Esophagus muscularis mucosa (tissue), 4 donors: ENCODE results near the gene ZNF217. TPM values are rescaled to one million over a fixed set of nuclear protein-coding genes. Genes with fewer than 3 reads are reported as not detected.
"Not testable (repeated sequence)": the region's sequence is repeated elsewhere in the genome, so short reads cannot be mapped to it uniquely, and the experiment has no call there.

ENCODE experiments used
- DNase-seq: peaks from one replicate; pipeline ENCODE4 v3.0.0-alpha.2; 2017; ENCODE audit errors: extremely low spot score
- H3K27ac ChIP-seq, 4 donors: fragments of 200-600 bp; sonication (generic); replicated peaks in 1 of 4; 1 replicate in 3 of 4; 2 replicates in 1 of 4; pipeline ENCODE4 v1.5.1; 2016 to 2019; ENCODE audit warnings: mild to moderate bottlenecking in 1 of 4
- H3K27me3 ChIP-seq, 4 donors: fragments of 200-600 bp; sonication (generic); one replicate each; pipeline versions ENCODE4 v1.5.1 to v1.6.0; 2016 to 2019
- H3K36me3 ChIP-seq, 4 donors: fragments of 200-600 bp; sonication (generic); one replicate each; pipeline ENCODE4 v1.5.1; 2016 to 2019
- H3K4me1 ChIP-seq, 4 donors: fragments of 200-600 bp; sonication (generic); one replicate each; pipeline ENCODE4 v1.5.1; 2016 to 2019
- H3K4me3 ChIP-seq, 4 donors: fragments of 200-600 bp; sonication (generic); 1 replicate in 2 of 4; 2 replicates in 2 of 4; pipeline ENCODE4 v1.5.1; 2016 to 2019; ENCODE audit warnings: mild to moderate bottlenecking in 4 of 4, moderate library complexity in 1 of 4
- H3K9me3 ChIP-seq, 4 donors: fragments of 200-600 bp; sonication (generic); 1 replicate in 3 of 4; 2 replicates in 1 of 4; pipeline ENCODE4 v1.5.1; 2016 to 2019
- EP300 ChIP-seq: sonication (generic); formaldehyde crosslinking; IDR thresholded peaks from one replicate; pipeline ENCODE4 v1.6.1; 2017; ENCODE audit warnings: antibody characterized with exemption
- POLR2A ChIP-seq: fragments of 450-650 bp; IDR thresholded peaks from one replicate; pipeline ENCODE4 v1.6.1; 2017; ENCODE audit warnings: antibody characterized with exemption, moderate library complexity, mild to moderate bottlenecking, low read depth
- POLR2AphosphoS5 ChIP-seq, 2 donors: sonication (generic); formaldehyde crosslinking; IDR thresholded peaks; one replicate each; pipeline ENCODE4 v1.6.1; 2017; ENCODE audit warnings: antibody characterized with exemption in 2 of 2
- WGBS: methylation state at CpG from one replicate; pipeline ENCODE4 v1.1.5; 2018; 5-methylcytosine and 5-hydroxymethylcytosine counted together
- intact Hi-C: fragments of 100-400 bp; cut with DNase I; formaldehyde crosslinking; loops from one replicate; pipeline ENCODE4 v1.15.1; 2023
- total RNA-seq, 4 donors: library from RNA; depleted of rRNA; stranded (reverse); fragments of >200 nt; gene quantifications; one replicate each; pipeline versions ENCODE4 v1.1.0 to v1.2.1, GENCODE V29; 2016
- TF ChIP-seq, protein P1 (sequence below), 3 experiments: fragments of 200-600 bp in 2 of 3; fragments of 450-650 bp in 1 of 3; sonication (generic) in 2 of 3; IDR thresholded peaks; one replicate each; pipeline ENCODE4 v1.5.1; 2017 to 2019; ENCODE audit warnings: antibody characterized with exemption in 3 of 3, mild to moderate bottlenecking in 2 of 3, moderate library complexity in 1 of 3

ZNF217 gene
- total RNA-seq, 4 donors from 2014 or later: 15.4 to 27.3 (median 18.6) TPM

DNA sequence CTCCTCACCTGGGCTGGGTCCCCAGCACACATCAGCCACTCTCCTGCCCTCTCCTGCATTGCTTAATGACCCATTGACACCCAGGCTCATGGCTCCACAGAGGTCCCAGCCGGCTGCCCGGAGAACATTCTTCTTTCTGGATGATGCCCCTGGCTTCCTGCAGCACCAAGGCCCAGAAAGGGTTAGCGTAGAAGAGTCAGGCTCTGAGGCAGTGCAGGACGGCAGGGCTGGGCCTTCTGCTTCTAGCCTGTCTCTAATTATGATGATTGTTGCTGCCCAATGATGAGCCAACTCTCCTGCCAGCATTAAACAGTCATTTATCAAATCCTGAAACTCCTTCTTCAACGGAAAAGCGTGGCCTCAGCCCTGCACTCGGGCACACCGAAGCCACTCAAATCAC, 66.4 kb downstream of the ZNF217 start:
- TF ChIP-seq, protein P1, sequence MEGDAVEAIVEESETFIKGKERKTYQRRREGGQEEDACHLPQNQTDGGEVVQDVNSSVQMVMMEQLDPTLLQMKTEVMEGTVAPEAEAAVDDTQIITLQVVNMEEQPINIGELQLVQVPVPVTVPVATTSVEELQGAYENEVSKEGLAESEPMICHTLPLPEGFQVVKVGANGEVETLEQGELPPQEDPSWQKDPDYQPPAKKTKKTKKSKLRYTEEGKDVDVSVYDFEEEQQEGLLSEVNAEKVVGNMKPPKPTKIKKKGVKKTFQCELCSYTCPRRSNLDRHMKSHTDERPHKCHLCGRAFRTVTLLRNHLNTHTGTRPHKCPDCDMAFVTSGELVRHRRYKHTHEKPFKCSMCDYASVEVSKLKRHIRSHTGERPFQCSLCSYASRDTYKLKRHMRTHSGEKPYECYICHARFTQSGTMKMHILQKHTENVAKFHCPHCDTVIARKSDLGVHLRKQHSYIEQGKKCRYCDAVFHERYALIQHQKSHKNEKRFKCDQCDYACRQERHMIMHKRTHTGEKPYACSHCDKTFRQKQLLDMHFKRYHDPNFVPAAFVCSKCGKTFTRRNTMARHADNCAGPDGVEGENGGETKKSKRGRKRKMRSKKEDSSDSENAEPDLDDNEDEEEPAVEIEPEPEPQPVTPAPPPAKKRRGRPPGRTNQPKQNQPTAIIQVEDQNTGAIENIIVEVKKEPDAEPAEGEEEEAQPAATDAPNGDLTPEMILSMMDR (IDR thresholded peaks at IDR 0.05): no peak
- TF ChIP-seq EP300: no peak
- no peak for TF ChIP-seq POLR2A
- no peak for TF ChIP-seq POLR2AphosphoS5 (IDR thresholded peaks at IDR 0.05)
- DNase-seq: no peak
- WGBS: 57% methylated on average over 6 of the region's 8 CpGs
- Histone ChIP-seq H3K27me3 (peaks cover 0 to 5% (median 0%) of the 10 kb centered on the region in 4 donors), H3K27ac (no peak overlapping the region), H3K4me3 (no peak overlapping the region), H3K36me3 (no peaks in the 10 kb centered on the region), H3K4me1 (no peaks in the 10 kb centered on the region), H3K9me3 (no peaks in the 10 kb centered on the region)
- intact Hi-C loops: no loop called here

DNA sequence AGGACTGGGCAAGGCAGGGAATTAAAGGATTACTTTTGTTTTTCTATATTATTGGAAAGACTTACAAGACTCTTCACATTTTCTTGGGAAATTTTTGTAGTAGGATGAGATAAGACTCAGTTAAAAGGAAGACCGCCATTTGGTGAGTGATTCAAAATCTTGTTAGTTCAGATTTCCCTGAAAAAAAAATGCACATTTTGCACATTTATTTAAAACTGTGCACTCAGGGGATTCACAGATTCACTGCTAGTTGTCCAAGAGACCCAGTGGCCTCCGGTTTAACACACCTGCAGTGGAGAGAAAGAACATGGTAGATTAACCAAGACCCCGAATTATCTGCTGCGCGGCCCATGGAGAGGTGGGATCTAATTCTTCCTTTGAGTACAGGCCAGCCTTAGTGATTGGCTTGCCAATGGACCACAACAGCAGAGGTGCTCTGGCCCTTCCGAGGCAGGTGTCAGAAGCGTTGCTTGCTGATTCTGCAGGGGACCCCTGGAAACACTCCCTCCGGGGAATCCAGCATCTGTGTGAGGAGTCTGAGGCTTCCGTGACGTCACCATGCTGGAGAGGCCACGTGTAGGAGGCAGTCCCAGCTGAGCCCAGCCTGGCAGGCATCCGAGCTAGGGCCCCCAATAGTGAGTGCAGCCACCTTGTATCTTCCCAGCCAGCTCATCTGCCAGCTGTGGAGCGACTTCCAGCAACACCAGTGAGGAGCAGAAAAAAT, 68.9 kb downstream of the ZNF217 start:
- Histone ChIP-seq H3K4me1 (no peaks in the 10 kb centered on the region), H3K9me3 (no peaks in the 10 kb centered on the region), H3K4me3 (no peak overlapping the region), H3K27me3 (peaks cover 0 to 5% (median 0%) of the 10 kb centered on the region in 4 donors), H3K36me3 (no peaks in the 10 kb centered on the region), H3K27ac (no peak overlapping the region)
- intact Hi-C loops: no loop called here
- TF ChIP-seq, protein P1 (IDR thresholded peaks at IDR 0.05): no peak
- no peak for TF ChIP-seq EP300
- no peak for TF ChIP-seq POLR2AphosphoS5 (IDR thresholded peaks at IDR 0.05)
- no peak for TF ChIP-seq POLR2A
- WGBS: 82% methylated on average over 7 of the region's 13 CpGs
- no peak for DNase-seq

DNA sequence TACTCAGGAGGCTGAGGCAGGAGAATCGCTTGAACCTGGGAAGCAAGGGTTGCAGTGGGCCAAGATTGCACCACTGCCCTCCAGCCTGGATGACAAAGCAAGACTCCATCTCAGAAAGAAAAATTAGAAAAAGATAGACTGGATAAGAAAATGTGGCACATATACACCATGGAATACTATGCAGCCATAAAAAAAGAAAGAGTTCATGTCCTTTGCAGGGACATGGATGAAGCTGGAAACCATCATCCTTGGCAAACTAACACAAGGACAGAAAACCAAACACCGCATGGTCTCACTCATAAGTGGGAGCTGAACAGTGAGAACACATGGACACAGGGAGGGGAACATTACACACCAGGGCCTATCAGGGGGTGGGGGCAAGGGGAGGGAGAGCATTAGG, 70.0 kb downstream of the ZNF217 start:
- H3K9me3 ChIP-seq, H3K27ac ChIP-seq, DNase-seq, H3K27me3 ChIP-seq, H3K4me1 ChIP-seq, H3K4me3 ChIP-seq, H3K36me3 ChIP-seq, intact Hi-C loops: not testable (repeated sequence)
- 91% methylated on average over 2 of the region's 2 CpGs for WGBS

DNA sequence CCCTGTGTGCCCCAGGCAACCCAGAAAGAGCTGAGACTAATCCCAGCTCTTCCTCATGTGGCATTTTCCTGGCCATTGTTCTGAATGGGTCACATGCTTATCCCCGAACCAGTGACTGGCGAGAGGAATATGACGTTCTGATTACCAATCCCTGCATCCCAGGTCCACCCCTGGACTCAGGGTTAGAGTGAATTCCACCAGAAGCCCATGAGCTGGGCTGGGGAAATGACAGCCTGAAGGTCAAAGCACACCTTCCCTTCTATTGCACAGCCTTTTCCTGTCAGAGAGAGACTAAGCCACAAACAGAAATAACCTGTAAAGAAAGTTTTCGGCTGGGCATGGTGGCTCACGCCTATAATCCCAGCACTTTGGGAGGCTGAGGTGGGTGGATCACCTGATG, 70.9 kb downstream of the ZNF217 start:
- H3K4me1 ChIP-seq: no peaks in the 10 kb centered on the region
- no peak overlapping the region for H3K27ac ChIP-seq
- WGBS: 82% methylated on average over 5 of the region's 5 CpGs
- H3K27me3 ChIP-seq: no peaks in the 10 kb centered on the region
- H3K4me3 ChIP-seq: no peak overlapping the region
- intact Hi-C loops: no loop called here
- TF ChIP-seq POLR2AphosphoS5 (IDR thresholded peaks at IDR 0.05): no peak
- no peak for TF ChIP-seq EP300
- no peak for TF ChIP-seq POLR2A
- TF ChIP-seq, protein P1 (IDR thresholded peaks at IDR 0.05): no peak
- no peaks in the 10 kb centered on the region for H3K9me3 ChIP-seq
- H3K36me3 ChIP-seq: no peaks in the 10 kb centered on the region
- no peak for DNase-seq

DNA sequence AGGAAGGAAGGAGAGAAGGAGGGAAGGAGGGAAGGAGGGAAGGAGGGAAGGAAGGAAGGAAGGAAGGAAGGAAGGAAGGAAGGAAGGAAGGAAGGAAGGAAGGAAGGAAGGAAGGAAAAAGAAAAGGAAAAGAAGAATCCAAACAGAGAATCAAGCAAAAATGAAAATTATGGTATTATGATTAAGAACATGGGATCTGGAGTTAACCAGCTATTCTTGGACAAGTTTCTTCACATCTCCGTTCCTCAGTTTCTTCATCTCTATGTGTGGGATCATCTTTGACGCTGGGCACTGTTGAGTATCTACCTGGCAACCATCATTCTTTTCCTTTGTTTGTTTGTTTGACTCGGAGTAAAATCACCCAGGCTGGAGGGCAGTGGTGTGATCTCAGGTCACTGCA, 71.6 kb downstream of the ZNF217 start:
- no peak for DNase-seq
- no peak overlapping the region for H3K4me3 ChIP-seq
- H3K36me3 ChIP-seq: no peaks in the 10 kb centered on the region
- 81% methylated on average over 3 of the region's 3 CpGs for WGBS
- no peaks in the 10 kb centered on the region for H3K27me3 ChIP-seq
- no peaks in the 10 kb centered on the region for H3K4me1 ChIP-seq
- no peak for TF ChIP-seq EP300
- TF ChIP-seq, protein P1 (IDR thresholded peaks at IDR 0.05): no peak
- no peak for TF ChIP-seq POLR2A
- no peak for TF ChIP-seq POLR2AphosphoS5 (IDR thresholded peaks at IDR 0.05)
- H3K27ac ChIP-seq: no peak overlapping the region
- no peaks in the 10 kb centered on the region for H3K9me3 ChIP-seq
- intact Hi-C loops: no loop called here

DNA sequence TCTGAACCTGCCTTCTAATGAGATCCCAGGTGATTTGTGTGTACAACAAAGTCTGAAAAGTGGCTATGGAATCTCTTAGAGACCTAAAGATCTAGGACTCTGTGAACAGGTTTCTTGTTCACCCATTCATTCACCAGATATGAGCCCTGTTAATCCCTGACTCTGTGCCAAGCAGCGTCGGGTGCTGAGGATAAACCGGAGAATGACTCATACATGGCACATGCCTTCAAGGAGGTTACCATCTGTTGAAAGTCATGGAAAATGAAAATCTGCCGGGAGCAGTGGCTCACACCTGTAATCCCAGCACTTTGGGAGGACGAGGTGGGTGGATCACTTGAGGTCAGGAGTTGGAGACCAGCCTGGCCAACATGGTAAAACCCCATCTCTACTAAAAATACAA, 72.2 kb downstream of the ZNF217 start:
- H3K36me3 ChIP-seq, DNase-seq, intact Hi-C loops, H3K9me3 ChIP-seq, H3K27ac ChIP-seq, H3K4me3 ChIP-seq, H3K4me1 ChIP-seq, H3K27me3 ChIP-seq: not testable (repeated sequence)
- 75% methylated on average over 5 of the region's 5 CpGs for WGBS
